K562 (cell line): Measurements from ENCODE around the gene PABPC1L. TPM values are rescaled to one million over a fixed set of nuclear protein-coding genes. Genes with fewer than 3 reads are reported as not detected.

Experiments
- E4F1 ChIP-seq: fragments of 250-450 bp; sonication (Bioruptor Pico); IDR thresholded peaks from 2 replicates; pipeline ENCODE4 v1.5.0; 2021; ENCODE audit warnings: mild to moderate bottlenecking, borderline replicate concordance
- ESRRA ChIP-seq: fragments of 450-650 bp; IDR thresholded peaks from 2 replicates; pipeline ENCODE4 v1.6.1; 2014; ENCODE audit warnings: low read depth, mild to moderate bottlenecking, moderate library complexity, borderline replicate concordance
- HMG20B ChIP-seq: fragments of 250-450 bp; sonication (Bioruptor Pico); IDR thresholded peaks from 2 replicates; pipeline ENCODE4 v1.5.0; 2021; ENCODE audit warnings: mild to moderate bottlenecking
- RB1 ChIP-seq: fragments of 450-650 bp; IDR thresholded peaks from 2 replicates; pipeline ENCODE4 v1.6.1; 2017; ENCODE audit warnings: low read depth, mild to moderate bottlenecking
- VEZF1 ChIP-seq: fragments of 200-800 bp; sonication (Bioruptor generic); IDR thresholded peaks from 2 replicates; pipeline ENCODE4 v1.6.1; 2017; ENCODE audit warnings: missing genetic modification characterization, missing compliant biosample characterization
- ZBTB40 ChIP-seq, 2 experiments: fragments of 450-650 bp in 1 of 2; sonication (generic) in 1 of 2; formaldehyde crosslinking in 1 of 2; IDR thresholded peaks; 2 replicates each; pipeline versions ENCODE4 v1.7.1 to v1.9.0; 2016 to 2022; ENCODE audit warnings: inconsistent platforms in 1 of 2, mild to moderate bottlenecking in 1 of 2, missing genetic modification reagents in 1 of 2
- ZNF347 ChIP-seq: fragments of 450-650 bp; formaldehyde crosslinking; IDR thresholded peaks from 2 replicates; pipeline ENCODE4 v1.4.0; 2020; ENCODE audit warnings: low read depth, mild to moderate bottlenecking, moderate library complexity
- polyA plus RNA-seq, 8 experiments: library from polyadenylated mRNA; depleted of rRNA in 4 of 8; stranded (reverse) in 5 of 8; unstranded in 3 of 8; fragments of >200 nt; fragmentation: Nextera tagmentation in 2 of 8; fragmentation: Illumina TruSeq in 1 of 8; extraction: Ambion mirVana in 2 of 8; extraction: Trizol in 1 of 8; gene quantifications; 2 replicates each; pipeline versions ENCODE4 v1.2.1 to v1.2.3, GENCODE V29; 2011 to 2014; ENCODE audit warnings: inconsistent platforms in 1 of 8, missing spikeins in 1 of 8
- total RNA-seq, 7 experiments: library from RNA; depleted of rRNA in 6 of 7; stranded (reverse); fragments of >200 nt in 6 of 7; fragmentation: Illumina TruSeq in 2 of 7; extraction: Trizol in 2 of 7; gene quantifications; 2 replicates each; pipeline versions ENCODE4 v1.2.1 to v1.2.3, GENCODE V29; 2011 to 2021; ENCODE audit warnings: low replicate concordance in 1 of 7

PABPC1L gene
- total and polyA plus RNA-seq, 9 of the 15 experiments (the other 6 are each of a cell fraction or from before 2014, with no cell fraction given): 6.0 to 90.3 (median 15.8) TPM

GRCh38 chr20:44885392-44886265, 24.2 kb upstream of the PABPC1L start, which contains the start of gene YWHAB (continued):
- TF ChIP-seq E4F1 (CRISPR knock-in tag) (no peak), ZBTB40 (IDR thresholded peaks at IDR 0.05) (peak; percentile 93), ZBTB40 (CRISPR knock-in tag; IDR thresholded peaks at IDR 0.05) (no peak), RB1 (peak; percentile 68), VEZF1 (CRISPR knock-in tag) (peak; percentile 88), ESRRA (no peak), HMG20B (CRISPR knock-in tag) (no peak), ZNF347 (no peak)
